Skeletal muscle satellite cell (primary cell): ENCODE results near the gene TNIP2.
"Not testable (repeated sequence)": the region's sequence is repeated elsewhere in the genome, so short reads cannot be mapped to it uniquely, and the experiment has no call there.

Experiments used
- H3K27me3 ChIP-seq: 2 replicates; pipeline ENCODE4 v1.7.0; 2013; ENCODE audit warnings: low read length; ENCODE audit not compliant: control insufficient read depth, insufficient read depth
- H3K36me3 ChIP-seq: 2 replicates; pipeline ENCODE4 v1.7.0; 2013; ENCODE audit warnings: mild to moderate bottlenecking, control low read depth, low read length; ENCODE audit not compliant: insufficient read depth
- H3K4me1 ChIP-seq: 2 replicates; pipeline ENCODE4 v1.7.0; 2013; ENCODE audit warnings: low read length; ENCODE audit not compliant: control insufficient read depth, insufficient read depth
- H3K4me2 ChIP-seq: 2 replicates; pipeline ENCODE4 v1.7.0; 2013; ENCODE audit warnings: mild to moderate bottlenecking, low read length
- H3K4me3 ChIP-seq: 2 replicates; pipeline ENCODE4 v1.7.0; 2013; ENCODE audit warnings: low read length
- H3K9ac ChIP-seq: 2 replicates; pipeline ENCODE4 v1.7.0; 2013; ENCODE audit warnings: mild to moderate bottlenecking, low read depth, low read length, moderate library complexity
- H3K9me3 ChIP-seq: replicated peaks from 2 replicates; pipeline ENCODE4 v1.7.0; 2013; ENCODE audit warnings: mild to moderate bottlenecking, control low read depth, low read length

TNIP2 gene

GRCh38 chr4:2733001-2733843 is 22.9 kb downstream of the TNIP2 start:
- Histone ChIP-seq H3K27me3 (no peaks in the 10 kb centered on the region), H3K4me1 (no peaks in the 10 kb centered on the region), H3K36me3 (peaks cover 36% of the 10 kb centered on the region), H3K9ac (no peak overlapping the region), H3K4me2 (no peak overlapping the region), H3K4me3 (no peak overlapping the region), H3K9me3 (no peaks in the 10 kb centered on the region)

GRCh38 chr4:2732526-2732925 is 23.6 kb downstream of the TNIP2 start:
- no peak overlapping the region for H3K9ac ChIP-seq
- peaks cover 36% of the 10 kb centered on the region for H3K36me3 ChIP-seq
- H3K27me3 ChIP-seq = no peaks in the 10 kb centered on the region
- H3K9me3 ChIP-seq = no peaks in the 10 kb centered on the region
- H3K4me2 ChIP-seq = no peak overlapping the region
- no peaks in the 10 kb centered on the region for H3K4me1 ChIP-seq
- H3K4me3 ChIP-seq = no peak overlapping the region

- H3K9me3 ChIP-seq = no peaks in the 10 kb centered on the region
- H3K27me3 ChIP-seq = no peaks in the 10 kb centered on the region
- no peak overlapping the region for H3K4me3 ChIP-seq
- H3K4me2 ChIP-seq = no peak overlapping the region
- no peak overlapping the region for H3K9ac ChIP-seq
- peaks cover 36% of the 10 kb centered on the region for H3K36me3 ChIP-seq
- H3K4me1 ChIP-seq = no peaks in the 10 kb centered on the region
Measured at GRCh38 chr4:2731907-2732317, 24.2 kb downstream of the TNIP2 start.

GRCh38 chr4:2729533-2729875 is 26.6 kb downstream of the TNIP2 start:
- Histone ChIP-seq H3K4me2 (no peak overlapping the region), H3K9me3 (no peaks in the 10 kb centered on the region), H3K4me3 (no peak overlapping the region), H3K9ac (no peak overlapping the region), H3K27me3 (no peaks in the 10 kb centered on the region), H3K4me1 (no peaks in the 10 kb centered on the region), H3K36me3 (peaks cover 36% of the 10 kb centered on the region)

- H3K4me3 ChIP-seq = no peak overlapping the region
- H3K4me2 ChIP-seq = no peak overlapping the region
- H3K9me3 ChIP-seq = no peaks in the 10 kb centered on the region
- no peak overlapping the region for H3K9ac ChIP-seq
- H3K27me3 ChIP-seq = no peaks in the 10 kb centered on the region
- H3K36me3 ChIP-seq = peaks cover 36% of the 10 kb centered on the region
- H3K4me1 ChIP-seq = no peaks in the 10 kb centered on the region
Measured at GRCh38 chr4:2728806-2729532, 27.2 kb downstream of the TNIP2 start.

GRCh38 chr4:2728221-2728620 is 27.9 kb downstream of the TNIP2 start:
- Histone ChIP-seq H3K4me1 (no peaks in the 10 kb centered on the region), H3K36me3 (peaks cover 29% of the 10 kb centered on the region), H3K9ac (no peak overlapping the region), H3K9me3 (no peaks in the 10 kb centered on the region), H3K27me3 (no peaks in the 10 kb centered on the region), H3K4me2 (no peak overlapping the region), H3K4me3 (no peak overlapping the region)

GRCh38 chr4:2726881-2727280 is 29.3 kb downstream of the TNIP2 start:
- H3K36me3 ChIP-seq = peaks cover 22% of the 10 kb centered on the region
- H3K4me3 ChIP-seq, H3K9me3 ChIP-seq, H3K4me1 ChIP-seq, H3K9ac ChIP-seq, H3K27me3 ChIP-seq, H3K4me2 ChIP-seq: not testable (repeated sequence)

- Histone ChIP-seq H3K4me2 (no peak overlapping the region), H3K9me3 (no peaks in the 10 kb centered on the region), H3K36me3 (peaks cover 26% of the 10 kb centered on the region), H3K9ac (no peak overlapping the region), H3K27me3 (no peaks in the 10 kb centered on the region), H3K4me1 (no peaks in the 10 kb centered on the region), H3K4me3 (no peak overlapping the region)
Measured at GRCh38 chr4:2725380-2725779, 30.8 kb downstream of the TNIP2 start.

GRCh38 chr4:2723751-2724150 is 32.4 kb downstream of the TNIP2 start:
- H3K9me3 ChIP-seq = no peaks in the 10 kb centered on the region
- H3K9ac ChIP-seq = no peak overlapping the region
- H3K36me3 ChIP-seq = peaks cover 25% of the 10 kb centered on the region
- H3K4me1 ChIP-seq = no peaks in the 10 kb centered on the region
- no peak overlapping the region for H3K4me2 ChIP-seq
- no peaks in the 10 kb centered on the region for H3K27me3 ChIP-seq
- no peak overlapping the region for H3K4me3 ChIP-seq

GRCh38 chr4:2722033-2722432 is 34.1 kb downstream of the TNIP2 start:
- Histone ChIP-seq H3K36me3 (peaks cover 28% of the 10 kb centered on the region), H3K4me2 (no peak overlapping the region), H3K9me3 (no peaks in the 10 kb centered on the region), H3K4me1 (no peaks in the 10 kb centered on the region), H3K4me3 (no peak overlapping the region), H3K27me3 (no peaks in the 10 kb centered on the region), H3K9ac (no peak overlapping the region)

- H3K36me3 ChIP-seq = peaks cover 32% of the 10 kb centered on the region
- no peak overlapping the region for H3K4me3 ChIP-seq
- H3K27me3 ChIP-seq = no peaks in the 10 kb centered on the region
Measured at GRCh38 chr4:2721586-2721985, 34.5 kb downstream of the TNIP2 start.

GRCh38 chr4:2716236-2716635 is 39.9 kb downstream of the TNIP2 start:
- no peak overlapping the region for H3K4me3 ChIP-seq
- no peak overlapping the region for H3K9ac ChIP-seq
- H3K4me2 ChIP-seq = no peak overlapping the region
- no peaks in the 10 kb centered on the region for H3K27me3 ChIP-seq
- no peaks in the 10 kb centered on the region for H3K4me1 ChIP-seq
- peaks cover 46% of the 10 kb centered on the region for H3K36me3 ChIP-seq
- H3K9me3 ChIP-seq = no peaks in the 10 kb centered on the region

More at GRCh38 chr4:2721586-2721985, 34.5 kb downstream of the TNIP2 start:
- H3K9ac ChIP-seq = no peak overlapping the region
- H3K4me1 ChIP-seq = no peaks in the 10 kb centered on the region
- H3K4me2 ChIP-seq = no peak overlapping the region
- no peaks in the 10 kb centered on the region for H3K9me3 ChIP-seq
